Karpas-422 (cell line): ENCODE results near the gene N4BP3. TPM values are rescaled to one million over a fixed set of nuclear protein-coding genes. Genes with fewer than 3 reads are reported as not detected.

Experiments used
- DNase-seq: peaks from one replicate; pipeline ENCODE4 v3.0.0-alpha.2; 2015
- H2AFZ ChIP-seq: fragments of 200-600 bp; sonication (generic); 2 replicates; pipeline ENCODE4 v1.6.1; 2014; ENCODE audit warnings: antibody characterized with exemption, low read length, mixed read lengths
- H3K27ac ChIP-seq: fragments of 200-600 bp; sonication (generic); 2 replicates; pipeline ENCODE4 v1.5.1; 2014; ENCODE audit warnings: mild to moderate bottlenecking, low read length, moderate library complexity
- H3K27me3 ChIP-seq: fragments of 200-600 bp; sonication (generic); 2 replicates; pipeline ENCODE4 v1.6.1; 2014; ENCODE audit warnings: low read length, mixed read lengths
- H3K36me3 ChIP-seq: fragments of 200-600 bp; sonication (generic); 2 replicates; pipeline ENCODE4 v1.6.1; 2014; ENCODE audit warnings: low read length, mixed read lengths; ENCODE audit not compliant: insufficient read depth
- H3K4me1 ChIP-seq: fragments of 200-600 bp; sonication (generic); 2 replicates; pipeline ENCODE4 v1.6.1; 2014; ENCODE audit warnings: mild to moderate bottlenecking, low read length, mixed read lengths
- H3K4me2 ChIP-seq: fragments of 200-600 bp; sonication (generic); 2 replicates; pipeline ENCODE4 v1.6.1; 2014; ENCODE audit warnings: low read length, low read depth, mild to moderate bottlenecking; ENCODE audit not compliant: poor library complexity, severe bottlenecking
- H3K4me3 ChIP-seq: fragments of 200-600 bp; sonication (generic); 2 replicates; pipeline ENCODE4 v1.5.1; 2014; ENCODE audit warnings: mild to moderate bottlenecking, antibody characterized with exemption, low read length, mixed read lengths
- H3K79me2 ChIP-seq: fragments of 200-600 bp; sonication (generic); 2 replicates; pipeline ENCODE4 v1.6.1; 2014; ENCODE audit warnings: mild to moderate bottlenecking, low read length, mixed read lengths
- H3K9ac ChIP-seq: fragments of 200-600 bp; sonication (generic); 2 replicates; pipeline ENCODE4 v1.6.0; 2014; ENCODE audit warnings: low read length
- H3K9me2 ChIP-seq: fragments of 200-600 bp; sonication (generic), shearing (Covaris generic); replicated peaks from 2 replicates; pipeline ENCODE4 v1.6.0; 2014; ENCODE audit warnings: mild to moderate bottlenecking, low read length, moderate library complexity; ENCODE audit not compliant: insufficient read depth
- H3K9me3 ChIP-seq: fragments of 300-700, 200-600 bp; sonication (generic); 2 replicates; pipeline ENCODE4 v1.6.1; 2014; ENCODE audit warnings: low read length, mixed read lengths
- H4K20me1 ChIP-seq: fragments of 200-600 bp; sonication (generic); 2 replicates; pipeline ENCODE4 v1.6.1; 2014; ENCODE audit warnings: mild to moderate bottlenecking, antibody characterized with exemption, low read length, low read depth; ENCODE audit not compliant: insufficient read depth
- total RNA-seq: library from RNA; depleted of rRNA; stranded (reverse); fragments of >200 nt; shearing (Covaris generic); gene quantifications from 2 replicates; pipeline ENCODE4 v1.2.3, GENCODE V29; 2014; ENCODE audit warnings: low replicate concordance

The N4BP3 gene
- total RNA-seq, 1 experiment from 2014 or later: 1.2 TPM

- Histone ChIP-seq H3K4me2 (no peak overlapping the region), H4K20me1 (no peaks in the 10 kb centered on the region)
Measured at GRCh38 chr5:178077751-178078150, 35.6 kb upstream of the N4BP3 start.

GRCh38 chr5:178078197-178079010 is 34.9 kb upstream of the N4BP3 start:
- H4K20me1 ChIP-seq: no peaks in the 10 kb centered on the region
- no peak overlapping the region for H3K4me3 ChIP-seq
- H3K27ac ChIP-seq: no peak overlapping the region
- no peaks in the 10 kb centered on the region for H3K79me2 ChIP-seq
- H3K9ac ChIP-seq: no peak overlapping the region
- no peak overlapping the region for H3K4me2 ChIP-seq
- peaks cover 8% of the 10 kb centered on the region for H3K4me1 ChIP-seq
- no peaks in the 10 kb centered on the region for H3K9me2 ChIP-seq
- H2AFZ ChIP-seq: no peak overlapping the region
- H3K9me3 ChIP-seq: no peaks in the 10 kb centered on the region
- no peaks in the 10 kb centered on the region for H3K27me3 ChIP-seq
- H3K36me3 ChIP-seq: no peaks in the 10 kb centered on the region
- no peak for DNase-seq

More at GRCh38 chr5:178077751-178078150, 35.6 kb upstream of the N4BP3 start:
- Histone ChIP-seq H3K4me3 (no peak overlapping the region), H3K27me3 (no peaks in the 10 kb centered on the region), H3K9me2 (no peaks in the 10 kb centered on the region), H3K27ac (no peak overlapping the region), H3K4me1 (peaks cover 12% of the 10 kb centered on the region), H2AFZ (no peak overlapping the region), H3K9ac (no peak overlapping the region), H3K79me2 (no peaks in the 10 kb centered on the region), H3K9me3 (no peaks in the 10 kb centered on the region), H3K36me3 (no peaks in the 10 kb centered on the region)
- DNase-seq: no peak

DNA sequence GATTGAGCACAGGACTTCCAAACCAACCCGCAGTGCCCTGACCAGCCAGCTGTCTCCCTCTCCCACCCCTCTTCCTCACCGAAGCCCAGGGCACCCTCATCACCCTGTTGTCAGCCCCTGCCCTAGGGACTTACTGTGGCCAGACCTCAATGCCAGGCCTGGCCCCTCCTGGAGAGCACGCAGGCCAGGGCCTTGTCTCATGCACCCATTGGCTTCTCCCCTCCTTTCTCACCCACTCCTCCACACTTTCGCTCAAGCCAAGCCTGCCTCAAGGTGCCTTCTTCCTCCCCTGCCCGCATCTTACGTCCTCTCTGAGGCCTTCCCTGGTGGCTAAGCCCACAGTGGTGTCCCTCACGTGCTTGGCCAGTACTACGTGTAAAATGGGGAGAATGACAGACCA is 33.3 kb upstream of the N4BP3 start:
- H2AFZ ChIP-seq: no peak overlapping the region
- no peaks in the 10 kb centered on the region for H3K27me3 ChIP-seq
- H3K79me2 ChIP-seq: no peaks in the 10 kb centered on the region
- H3K9me3 ChIP-seq: no peaks in the 10 kb centered on the region
- H3K27ac ChIP-seq: no peak overlapping the region
- no peaks in the 10 kb centered on the region for H3K36me3 ChIP-seq
- H3K9me2 ChIP-seq: no peaks in the 10 kb centered on the region
- DNase-seq: no peak
- no peak overlapping the region for H3K9ac ChIP-seq
- no peaks in the 10 kb centered on the region for H4K20me1 ChIP-seq
- peaks cover 8% of the 10 kb centered on the region for H3K4me1 ChIP-seq
- H3K4me2 ChIP-seq: no peak overlapping the region
- H3K4me3 ChIP-seq: no peak overlapping the region

DNA sequence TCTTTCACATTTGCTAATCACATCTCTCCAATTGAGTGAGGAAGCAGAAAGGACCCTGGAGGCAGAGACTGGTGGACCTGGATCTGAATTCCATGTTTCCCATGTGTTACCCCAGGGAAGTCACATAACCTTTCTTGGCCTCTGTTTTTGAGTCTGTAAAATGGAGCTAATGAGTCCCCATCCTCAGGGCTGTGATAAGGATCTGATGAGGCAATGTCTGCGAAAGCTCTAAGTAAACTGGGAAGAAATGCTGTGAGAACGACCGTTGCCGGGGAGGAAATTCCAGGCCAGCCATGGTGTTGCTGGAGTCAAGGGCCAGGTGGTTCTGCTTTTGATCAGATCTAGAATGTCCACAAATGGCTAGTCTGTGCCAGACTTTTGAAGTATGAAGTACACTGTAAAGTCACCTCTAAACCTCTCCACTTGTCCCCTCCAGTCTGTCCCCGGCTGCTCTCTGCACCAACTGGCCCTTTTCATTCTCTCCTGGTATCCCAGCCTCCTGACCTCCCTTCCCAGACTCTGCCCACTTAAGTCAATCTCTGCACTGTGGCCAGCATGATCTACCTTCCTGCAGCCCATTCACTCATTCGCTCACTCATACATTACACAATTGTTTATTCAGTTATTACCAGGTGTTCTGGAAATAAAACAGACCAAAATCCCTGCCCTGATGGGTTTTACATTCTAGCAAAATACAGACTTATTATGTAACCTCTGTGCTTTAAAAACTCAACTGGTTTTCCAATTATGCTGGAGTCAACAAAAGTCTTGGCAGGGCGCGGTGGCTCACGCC is 32.5 kb upstream of the N4BP3 start:
- no peak for DNase-seq
- Histone ChIP-seq H3K4me3 (no peak overlapping the region), H2AFZ (no peak overlapping the region), H3K36me3 (no peaks in the 10 kb centered on the region), H4K20me1 (no peaks in the 10 kb centered on the region), H3K4me2 (no peak overlapping the region), H3K9me2 (no peaks in the 10 kb centered on the region), H3K9me3 (no peaks in the 10 kb centered on the region), H3K27me3 (no peaks in the 10 kb centered on the region), H3K27ac (no peak overlapping the region), H3K4me1 (peaks cover 3% of the 10 kb centered on the region), H3K79me2 (no peaks in the 10 kb centered on the region), H3K9ac (no peak overlapping the region)

- no peak overlapping the region for H3K27ac ChIP-seq
- no peaks in the 10 kb centered on the region for H4K20me1 ChIP-seq
- H3K4me1 ChIP-seq: no peaks in the 10 kb centered on the region
- no peak overlapping the region for H3K4me3 ChIP-seq
- no peak overlapping the region for H2AFZ ChIP-seq
- H3K4me2 ChIP-seq: no peak overlapping the region
- no peaks in the 10 kb centered on the region for H3K79me2 ChIP-seq
- H3K9me3 ChIP-seq: no peaks in the 10 kb centered on the region
- H3K27me3 ChIP-seq: no peaks in the 10 kb centered on the region
- H3K9ac ChIP-seq: no peak overlapping the region
- no peak for DNase-seq
- no peaks in the 10 kb centered on the region for H3K36me3 ChIP-seq
- H3K9me2 ChIP-seq: no peaks in the 10 kb centered on the region
Measured at GRCh38 chr5:178081571-178082243, 31.6 kb upstream of the N4BP3 start.

- Histone ChIP-seq H3K9me3 (no peaks in the 10 kb centered on the region), H4K20me1 (no peaks in the 10 kb centered on the region), H3K9ac (no peak overlapping the region), H2AFZ (no peak overlapping the region), H3K4me2 (no peak overlapping the region), H3K27me3 (no peaks in the 10 kb centered on the region), H3K9me2 (no peaks in the 10 kb centered on the region), H3K79me2 (no peaks in the 10 kb centered on the region), H3K36me3 (no peaks in the 10 kb centered on the region), H3K4me1 (no peaks in the 10 kb centered on the region; the same call in 1 of the 2 replicates), H3K27ac (no peak overlapping the region), H3K4me3 (no peak overlapping the region)
- DNase-seq: no peak
Measured at GRCh38 chr5:178083922-178084321, 29.4 kb upstream of the N4BP3 start.

- DNase-seq: no peak
- Histone ChIP-seq H3K9ac (no peak overlapping the region), H3K36me3 (no peaks in the 10 kb centered on the region), H3K9me3 (no peaks in the 10 kb centered on the region), H3K27me3 (no peaks in the 10 kb centered on the region), H3K4me3 (no peak overlapping the region), H3K9me2 (no peaks in the 10 kb centered on the region), H3K79me2 (no peaks in the 10 kb centered on the region), H2AFZ (no peak overlapping the region), H3K4me2 (no peak overlapping the region), H3K27ac (no peak overlapping the region), H3K4me1 (no peaks in the 10 kb centered on the region; the same call in 1 of the 2 replicates), H4K20me1 (no peaks in the 10 kb centered on the region)
Measured at GRCh38 chr5:178085316-178085715, 28.0 kb upstream of the N4BP3 start.

GRCh38 chr5:178086266-178086665 is 27.1 kb upstream of the N4BP3 start:
- H4K20me1 ChIP-seq: no peaks in the 10 kb centered on the region
- no peak for DNase-seq
- H3K4me3 ChIP-seq: no peak overlapping the region
- H3K27ac ChIP-seq: no peak overlapping the region
- no peak overlapping the region for H3K4me2 ChIP-seq
- no peaks in the 10 kb centered on the region; the same call in 1 of the 2 replicates for H3K27me3 ChIP-seq
- no peaks in the 10 kb centered on the region; the same call in 1 of the 2 replicates for H3K4me1 ChIP-seq
- H3K9me3 ChIP-seq: no peaks in the 10 kb centered on the region
- H3K79me2 ChIP-seq: no peaks in the 10 kb centered on the region
- no peak overlapping the region for H3K9ac ChIP-seq
- no peaks in the 10 kb centered on the region for H3K36me3 ChIP-seq
- H3K9me2 ChIP-seq: no peaks in the 10 kb centered on the region
- H2AFZ ChIP-seq: no peak overlapping the region
